SK-N-SH (cell line): ENCODE measurements around the gene GLI2. TPM values are rescaled to one million over a fixed set of nuclear protein-coding genes. Genes with fewer than 3 reads are reported as not detected.

ENCODE experiments used
- CTCF ChIA-PET: fragments of 300-600, 350-600 bp; formaldehyde crosslinking; extraction: SDS; loops from one replicate; lab custom pipeline; 2021; lab: Yijun Ruan, JAX
- POLR2A ChIA-PET: fragments of 350-600 bp; sonication (Branson Sonifier 250); formaldehyde crosslinking; extraction: SDS; loops from one replicate; lab custom pipeline; 2020; ENCODE audit warnings: antibody characterized with exemption, inconsistent platforms; lab: Yijun Ruan, JAX
- DNase-seq: peaks from one replicate; pipeline ENCODE4 v3.0.0; 2012
- H2AFZ ChIP-seq: fragments of 200-600 bp; sonication (generic); 2 replicates; pipeline ENCODE4 v1.8.1; 2016; ENCODE audit warnings: antibody characterized with exemption, mild to moderate bottlenecking, low read depth
- H3F3A ChIP-seq: fragments of 200-600 bp; sonication (generic); replicated peaks from 2 replicates; pipeline ENCODE3; 2016; ENCODE audit warnings: antibody characterized with exemption, mild to moderate bottlenecking; ENCODE audit not compliant: insufficient read depth
- H3K27ac ChIP-seq, 2 experiments: fragments of 200-500 bp in 1 of 2; fragments of 200-600 bp in 1 of 2; sonication (Bioruptor generic) in 1 of 2; sonication (generic), shearing (Covaris generic) in 1 of 2; 2 replicates each; pipeline versions ENCODE4 v1.5.1 to v1.6.1; 2014 to 2016; ENCODE audit warnings: low read depth in 2 of 2, inconsistent platforms in 1 of 2, low read length in 1 of 2, mild to moderate bottlenecking in 1 of 2, mixed read lengths in 1 of 2
- H3K27me3 ChIP-seq: fragments of 200-600 bp; sonication (generic), shearing (Covaris generic); 2 replicates; pipeline ENCODE4 v1.6.1; 2016; ENCODE audit warnings: mixed run types; ENCODE audit not compliant: insufficient read depth
- H3K36me3 ChIP-seq, 2 experiments: fragments of 200-500 bp in 1 of 2; fragments of 200-600 bp in 1 of 2; sonication (Bioruptor generic) in 1 of 2; sonication (generic) in 1 of 2; replicated peaks in 1 of 2; 2 replicates each; pipeline versions ENCODE3 to v1.5.1; 2014 to 2016; ENCODE audit warnings: low read length in 1 of 2, mild to moderate bottlenecking in 1 of 2; ENCODE audit not compliant: insufficient read depth in 2 of 2, control insufficient read depth in 1 of 2
- H3K4me1 ChIP-seq, 2 experiments: fragments of 200-500 bp in 1 of 2; fragments of 200-600 bp in 1 of 2; sonication (Bioruptor generic) in 1 of 2; sonication (generic), shearing (Covaris generic) in 1 of 2; 2 replicates each; pipeline versions ENCODE4 v1.5.1 to v1.6.1; 2014 to 2016; ENCODE audit warnings: low read depth in 1 of 2, low read length in 1 of 2, mixed run types in 1 of 2; ENCODE audit not compliant: insufficient read depth in 2 of 2, control insufficient read depth in 1 of 2
- H3K4me2 ChIP-seq: fragments of 200-600 bp; sonication (generic), shearing (Covaris generic); 2 replicates; pipeline ENCODE4 v1.6.1; 2017; ENCODE audit warnings: mixed run types
- H3K4me3 ChIP-seq, 2 experiments: fragments of 200-500 bp in 1 of 2; fragments of 200-600 bp in 1 of 2; sonication (Bioruptor generic) in 1 of 2; sonication (generic), shearing (Covaris generic) in 1 of 2; 2 replicates each; pipeline versions ENCODE4 v1.5.1 to v1.8.1; 2014 to 2016; ENCODE audit warnings: low read depth in 2 of 2, inconsistent platforms in 1 of 2, low read length in 1 of 2, mild to moderate bottlenecking in 1 of 2, mixed read lengths in 1 of 2, moderate library complexity in 1 of 2
- H3K79me2 ChIP-seq: fragments of 200-600 bp; sonication (generic); 2 replicates; pipeline ENCODE4 v1.8.1; 2017; ENCODE audit warnings: mild to moderate bottlenecking; ENCODE audit not compliant: insufficient read depth
- H3K9ac ChIP-seq: fragments of 200-600 bp; sonication (generic); 2 replicates; pipeline ENCODE4 v1.6.1; 2017; ENCODE audit warnings: mixed run types
- H3K9me2 ChIP-seq: fragments of 200-600 bp; sonication (generic); 2 replicates; pipeline ENCODE4 v1.6.1; 2017; ENCODE audit warnings: mixed run types
- H3K9me3 ChIP-seq: fragments of 200-600 bp; sonication (generic); 2 replicates; pipeline ENCODE4 v1.6.1; 2017; ENCODE audit warnings: mixed run types, mild to moderate bottlenecking, moderate library complexity
- H4K20me1 ChIP-seq: fragments of 200-600 bp; sonication (generic); 2 replicates; pipeline ENCODE4 v1.6.1; 2017; ENCODE audit warnings: mild to moderate bottlenecking, mixed run types; ENCODE audit not compliant: insufficient read depth
- CTCF ChIP-seq: fragments of 200-600 bp; sonication (generic); IDR thresholded peaks from 2 replicates; pipeline ENCODE4 v1.6.1; 2017; ENCODE audit warnings: antibody characterized with exemption, mild to moderate bottlenecking, moderate library complexity
- EP300 ChIP-seq, 2 experiments: IDR thresholded peaks; 2 replicates each; pipeline versions ENCODE4 v1.4.0 to v1.6.1; 2012; ENCODE audit warnings: borderline replicate concordance in 1 of 2, low read depth in 1 of 2, low read length in 1 of 2
- EZH2phosphoT487 ChIP-seq: fragments of 200-600 bp; sonication (generic); IDR thresholded peaks from 2 replicates; pipeline ENCODE4 v1.6.1; 2017; ENCODE audit warnings: low read depth, mixed run types, mild to moderate bottlenecking, antibody characterized with exemption, moderate library complexity, borderline replicate concordance
- FOXM1 ChIP-seq: IDR thresholded peaks from 2 replicates; pipeline ENCODE4 v1.4.0; 2012; ENCODE audit warnings: low read depth, mild to moderate bottlenecking
- GATA2 ChIP-seq: sonication (generic); formaldehyde crosslinking; IDR thresholded peaks from 2 replicates; pipeline ENCODE4 v1.5.0; 2020; ENCODE audit warnings: mild to moderate bottlenecking, missing genetic modification reagents
- IRF3 ChIP-seq: fragments of 150-350 bp; IDR thresholded peaks from 2 replicates; pipeline ENCODE4 v1.6.1; 2016; ENCODE audit warnings: mild to moderate bottlenecking, low read depth, low read length
- MAX ChIP-seq: IDR thresholded peaks from 2 replicates; pipeline ENCODE4 v1.4.0; 2012; ENCODE audit warnings: low read depth
- MEF2A ChIP-seq: IDR thresholded peaks from 2 replicates; pipeline ENCODE4 v1.4.0; 2012; ENCODE audit warnings: low read depth, borderline replicate concordance
- NFIC ChIP-seq: IDR thresholded peaks from 2 replicates; pipeline ENCODE4 v1.4.0; 2012; ENCODE audit warnings: borderline replicate concordance
- NRF1 ChIP-seq: IDR thresholded peaks from 2 replicates; pipeline ENCODE4 v1.6.1; 2012; ENCODE audit warnings: low read depth, mild to moderate bottlenecking, low read length
- POLR2AphosphoS5 ChIP-seq: IDR thresholded peaks from 2 replicates; pipeline ENCODE4 v1.6.1; 2012; ENCODE audit warnings: low read depth, low read length
- REST ChIP-seq: IDR thresholded peaks from 2 replicates; pipeline ENCODE4 v1.6.1; 2012; ENCODE audit warnings: mild to moderate bottlenecking, low read depth, low read length, moderate library complexity
- RXRA ChIP-seq: IDR thresholded peaks from 2 replicates; pipeline ENCODE4 v1.4.0; 2012; ENCODE audit warnings: low read depth, mild to moderate bottlenecking, borderline replicate concordance
- SMC3 ChIP-seq: IDR thresholded peaks from 2 replicates; pipeline ENCODE4 v1.6.1; 2012; ENCODE audit warnings: low read depth, low read length, improper control_type of control experiment
- TCF12 ChIP-seq: IDR thresholded peaks from 2 replicates; pipeline ENCODE4 v1.4.0; 2012
- TEAD4 ChIP-seq: IDR thresholded peaks from 2 replicates; pipeline ENCODE4 v1.4.0; 2012; ENCODE audit warnings: mild to moderate bottlenecking, borderline replicate concordance; ENCODE audit not compliant: insufficient read depth
- USF1 ChIP-seq: IDR thresholded peaks from 2 replicates; pipeline ENCODE4 v1.4.0; 2012; ENCODE audit warnings: low read depth, borderline replicate concordance
- USF2 ChIP-seq: fragments of 150-350 bp; IDR thresholded peaks from 2 replicates; pipeline ENCODE4 v1.6.1; 2017; ENCODE audit warnings: antibody characterized with exemption, low read length, low read depth, borderline replicate concordance
- WGBS: methylation state at CpG from one replicate; pipeline ENCODE4 v1.1.6; 2017; ENCODE audit warnings: low lambda C conversion rate; 5-methylcytosine and 5-hydroxymethylcytosine counted together
- polyA plus RNA-seq, 3 experiments: library from polyadenylated mRNA; depleted of rRNA; stranded (reverse); fragments of >200 nt; gene quantifications; 2 replicates each; pipeline ENCODE4 v1.2.3, GENCODE V29; 2012

GLI2 gene
- polyA plus RNA-seq, 1 of the 3 experiments (the other 2 are of a cell fraction) = 3.4 TPM

GRCh38 chr2:120691410-120691809 is 44.3 kb upstream of the GLI2 start (continued):
- TF ChIP-seq REST = no peak
- no peak for TF ChIP-seq TEAD4
- TF ChIP-seq EZH2phosphoT487 = no peak
- no peak for TF ChIP-seq NRF1
- no peak for TF ChIP-seq SMC3
- no peak for TF ChIP-seq EP300 (IDR thresholded peaks at IDR 0.05; ENCODE audit: borderline replicate concordance in 1 of 2, low read depth in 1 of 2, low read length in 1 of 2)

GRCh38 chr2:120692691-120693090 is 43.0 kb upstream of the GLI2 start:
- Histone ChIP-seq H3K4me2 (no peak overlapping the region), H4K20me1 (no peaks in the 10 kb centered on the region), H3K27ac (no peak overlapping the region), H3F3A (no peaks in the 10 kb centered on the region), H3K4me3 (no peak overlapping the region), H3K9ac (no peak overlapping the region), H2AFZ (no peak overlapping the region), H3K4me1 (peaks cover 0 to 2% of the 10 kb centered on the region in 2 experiments; a peak in 1 of 4 replicates), H3K36me3 (no peaks in the 10 kb centered on the region), H3K27me3 (no peaks in the 10 kb centered on the region; the same call in 1 of the 2 replicates), H3K9me2 (no peaks in the 10 kb centered on the region), H3K9me3 (no peaks in the 10 kb centered on the region), H3K79me2 (no peaks in the 10 kb centered on the region)
- WGBS = 74% methylated on average over 6 of the region's 6 CpGs
- CTCF ChIA-PET = interaction anchor here (0.8 to 17.8 kb wide), 8 partner anchors 11 to 403 kb away, joined by 3 to 408 read pairs (median 5); no protein-coding TSS in a partner anchor
- no peak for TF ChIP-seq CTCF
- no peak for TF ChIP-seq USF2
- TF ChIP-seq IRF3 = no peak
- no peak for TF ChIP-seq RXRA
- TF ChIP-seq USF1 = no peak
- no peak for TF ChIP-seq NFIC
- TF ChIP-seq TCF12 = no peak
- no peak for TF ChIP-seq EZH2phosphoT487
- no peak for TF ChIP-seq POLR2AphosphoS5
- TF ChIP-seq MEF2A = no peak
- TF ChIP-seq GATA2 (CRISPR knock-in tag) = no peak
- no peak for TF ChIP-seq NRF1
- no peak for TF ChIP-seq FOXM1
- no peak for TF ChIP-seq MAX
- POLR2A ChIA-PET = no interaction called here
- no peak for DNase-seq
